ENCODE data around the gene ENTPD7.
"Not testable (repeated sequence)": the region's sequence is repeated elsewhere in the genome, so short reads cannot be mapped to it uniquely, and the experiment has no call there.

Gene ENTPD7

GRCh38 chr10:99685597-99685967 is 26.3 kb downstream of the ENTPD7 start:
- DNase-seq (ENCODE audit: low read depth, low spot score) = no peak

DNA sequence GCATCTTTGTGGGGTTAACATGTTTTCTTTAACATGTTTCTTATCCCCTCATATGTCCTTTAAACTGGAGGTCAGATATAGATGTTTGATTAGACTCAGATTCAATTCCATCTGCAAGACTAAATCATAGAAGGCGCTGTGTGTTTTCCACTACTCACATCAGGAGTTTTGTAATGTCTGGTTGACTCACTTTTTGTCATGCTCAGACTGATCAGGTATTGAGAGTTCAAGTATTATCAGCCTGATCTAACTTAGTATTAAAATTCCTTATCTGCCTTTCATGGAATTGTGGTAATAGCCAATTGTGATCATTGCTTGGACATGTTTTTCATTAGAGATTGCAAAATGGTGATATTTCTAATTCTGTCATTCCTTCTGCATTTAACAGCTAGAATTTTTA is 30.2 kb downstream of the ENTPD7 start:
- DNase-seq (ENCODE audit: low read depth, low spot score) = no peak

DNA sequence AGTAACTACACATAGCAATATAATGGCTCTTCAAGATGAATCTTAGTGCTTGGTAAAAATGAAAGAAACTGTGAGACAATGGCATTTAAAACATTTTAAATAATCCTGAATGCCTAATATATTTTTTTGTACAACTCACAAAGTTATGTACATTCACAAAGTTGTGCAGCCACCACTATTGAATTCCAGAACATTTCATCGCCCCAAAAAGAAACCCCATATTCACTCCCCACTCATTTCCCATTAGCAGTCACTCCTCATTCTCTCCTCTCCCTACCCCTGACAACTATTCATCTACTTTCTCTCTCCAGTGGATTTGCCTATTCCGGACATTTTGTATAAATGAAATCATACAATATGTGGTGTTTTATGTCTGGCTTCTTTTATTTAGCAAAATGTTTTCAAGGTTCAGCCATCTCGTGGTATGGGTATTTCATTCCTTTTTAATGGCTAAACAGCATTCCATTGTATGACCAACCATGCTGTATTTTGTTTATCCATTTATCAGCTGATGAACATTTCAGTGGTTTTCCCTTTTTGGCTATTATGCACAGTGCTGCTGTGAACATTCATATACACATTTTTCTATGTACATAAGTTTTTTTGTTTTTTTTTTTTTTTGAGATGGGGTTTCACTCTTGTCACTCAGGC is 34.7 kb downstream of the ENTPD7 start:
- no peak for DNase-seq (ENCODE audit: low read depth, low spot score)

GRCh38 chr10:99695761-99696160 is 36.5 kb downstream of the ENTPD7 start:
- DNase-seq (ENCODE audit: low read depth, low spot score) = no peak

GRCh38 chr10:99698504-99699080 is 39.3 kb downstream of the ENTPD7 start:
- DNase-seq (ENCODE audit: low read depth, low spot score) = no peak

DNA sequence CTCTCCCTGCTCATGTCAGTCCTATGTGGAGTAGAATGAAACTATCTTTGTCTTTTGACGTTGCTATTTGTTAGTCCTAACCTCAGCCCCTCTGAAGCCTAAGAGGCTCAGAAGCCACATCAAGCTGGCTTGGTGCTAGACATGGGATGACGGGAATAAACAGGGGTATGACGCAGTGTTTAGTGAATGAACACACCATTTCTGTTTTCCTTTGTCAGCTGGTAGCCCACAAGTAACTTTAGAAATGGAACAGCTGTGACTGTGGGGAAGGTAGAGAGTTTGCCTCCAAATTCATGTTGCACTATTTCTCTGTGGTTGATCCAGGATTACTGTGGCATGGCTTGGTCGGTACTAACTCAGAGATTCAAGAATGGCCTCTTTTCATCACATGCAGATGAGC is 41.3 kb downstream of the ENTPD7 start:
- no peak for DNase-seq (ENCODE audit: low read depth, low spot score)

GRCh38 chr10:99708428-99709012 is 49.2 kb downstream of the ENTPD7 start:
- no peak for DNase-seq (ENCODE audit: low read depth, low spot score)

GRCh38 chr10:99709480-99710229 is 50.3 kb downstream of the ENTPD7 start:
- no peak for DNase-seq (ENCODE audit: low read depth, low spot score)

DNA sequence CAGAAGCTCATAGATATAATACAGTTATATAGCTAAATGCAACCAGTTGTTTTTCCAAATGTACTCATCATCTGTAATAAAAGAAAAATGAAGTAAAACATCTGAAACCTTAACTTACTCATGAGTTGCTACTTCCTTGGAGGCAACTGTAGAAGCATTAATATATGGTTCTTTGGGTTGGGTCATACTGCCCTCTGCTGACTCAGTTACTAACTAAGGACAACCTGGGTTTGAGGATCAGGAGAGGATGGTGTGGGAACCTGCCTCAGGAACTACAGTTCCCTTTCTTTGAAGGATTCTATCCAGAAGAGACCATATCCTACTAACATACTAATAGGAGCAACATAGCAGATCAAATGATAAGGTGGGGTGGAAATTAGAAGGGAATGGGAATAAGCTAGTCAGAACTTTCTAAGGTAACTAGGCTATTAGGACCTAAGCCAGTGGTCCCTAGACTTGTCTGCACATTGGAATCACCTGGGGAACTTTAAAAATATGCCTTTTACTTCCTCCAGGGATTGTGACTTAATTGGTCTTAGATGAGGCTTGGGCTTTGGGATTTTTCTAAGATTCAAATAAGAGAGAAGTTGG is 51.9 kb downstream of the ENTPD7 start:
- DNase-seq (ENCODE audit: low read depth, low spot score) = peak; percentile 4

GRCh38 chr10:99714446-99714845 is 55.1 kb downstream of the ENTPD7 start:
- DNase-seq (ENCODE audit: low read depth, low spot score) = no peak

DNA sequence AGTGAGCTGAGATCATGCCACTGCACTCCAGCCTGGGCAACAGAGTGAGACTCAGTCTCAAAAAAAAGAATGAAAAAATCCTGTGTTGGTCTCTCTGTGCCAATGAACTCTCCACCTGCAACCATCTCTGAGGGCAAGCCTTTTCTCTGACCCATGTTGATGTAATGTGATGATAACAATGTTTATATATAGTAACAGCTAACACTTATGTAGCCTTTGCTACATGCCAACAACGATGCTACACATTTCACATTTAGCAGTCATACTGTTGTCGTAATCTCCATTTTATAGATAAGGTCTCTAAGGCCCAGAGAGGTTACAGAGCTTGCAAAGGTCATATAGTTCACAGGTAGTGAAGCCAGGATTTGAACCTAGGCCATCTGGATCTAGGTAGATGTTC is 61.1 kb downstream of the ENTPD7 start:
- no peak for DNase-seq (ENCODE audit: low read depth, low spot score)

GRCh38 chr10:99730026-99730425 is 70.7 kb downstream of the ENTPD7 start:
- DNase-seq (ENCODE audit: low read depth, low spot score) = no peak

- no peak for DNase-seq (ENCODE audit: low read depth, low spot score)
Observed at GRCh38 chr10:99731306-99732032, 72.2 kb downstream of the ENTPD7 start.

- DNase-seq (ENCODE audit: low read depth, low spot score) = peak; percentile 85
Observed at GRCh38 chr10:99732033-99732842, 72.9 kb downstream of the ENTPD7 start, which contains the start of the genes COX15 and CUTC. COX15 (minus strand) TSS chr10:99732127; CDS start chr10:99732049, 78 bp downstream. CUTC (plus strand) TSS chr10:99732234; CDS start chr10:99732349, 115 bp downstream.

- no peak for DNase-seq (ENCODE audit: low read depth, low spot score)
Observed at GRCh38 chr10:99733366-99733765, 74.1 kb downstream of the ENTPD7 start.

DNA sequence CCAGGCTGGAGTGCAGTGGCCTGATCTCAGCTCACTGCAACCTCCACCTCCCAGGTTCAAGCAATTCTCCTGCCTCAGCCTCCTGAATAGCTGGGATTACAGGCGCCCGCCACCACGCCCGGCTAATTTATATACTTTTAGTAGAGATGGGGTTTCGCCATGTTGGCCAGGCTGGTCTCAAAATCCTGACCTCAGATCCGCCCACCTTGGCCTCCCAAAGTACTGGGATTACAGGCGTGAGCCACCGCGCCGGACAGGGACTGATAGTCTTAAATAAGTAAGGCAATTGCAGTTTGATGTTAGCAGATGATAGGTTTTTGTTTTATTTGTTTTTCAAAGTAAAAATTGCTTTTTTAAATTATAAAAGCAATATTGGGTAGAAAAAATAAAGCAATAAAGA is 74.8 kb downstream of the ENTPD7 start:
- not testable (repeated sequence) for DNase-seq (ENCODE audit: low read depth, low spot score)

DNA sequence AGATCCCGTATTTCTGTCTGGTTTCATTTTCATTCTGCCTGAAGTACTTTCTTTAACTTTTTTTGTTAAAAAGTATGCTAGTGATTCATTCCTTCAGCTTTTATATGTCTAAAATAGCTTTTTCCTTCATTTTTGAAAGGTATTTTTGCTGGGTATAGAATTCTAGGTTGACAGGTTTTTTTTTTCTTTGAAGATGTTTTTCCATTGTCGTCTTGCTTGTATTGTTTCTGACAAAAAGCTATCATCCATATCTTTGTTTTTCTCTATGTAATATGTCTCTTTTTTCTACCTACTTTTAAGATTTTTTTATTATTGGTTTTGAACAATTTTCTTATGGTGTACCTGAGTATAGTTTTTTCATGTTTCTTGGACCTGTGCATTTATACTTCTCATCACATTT is 81.0 kb downstream of the ENTPD7 start:
- no peak for DNase-seq (ENCODE audit: low read depth, low spot score)

DNA sequence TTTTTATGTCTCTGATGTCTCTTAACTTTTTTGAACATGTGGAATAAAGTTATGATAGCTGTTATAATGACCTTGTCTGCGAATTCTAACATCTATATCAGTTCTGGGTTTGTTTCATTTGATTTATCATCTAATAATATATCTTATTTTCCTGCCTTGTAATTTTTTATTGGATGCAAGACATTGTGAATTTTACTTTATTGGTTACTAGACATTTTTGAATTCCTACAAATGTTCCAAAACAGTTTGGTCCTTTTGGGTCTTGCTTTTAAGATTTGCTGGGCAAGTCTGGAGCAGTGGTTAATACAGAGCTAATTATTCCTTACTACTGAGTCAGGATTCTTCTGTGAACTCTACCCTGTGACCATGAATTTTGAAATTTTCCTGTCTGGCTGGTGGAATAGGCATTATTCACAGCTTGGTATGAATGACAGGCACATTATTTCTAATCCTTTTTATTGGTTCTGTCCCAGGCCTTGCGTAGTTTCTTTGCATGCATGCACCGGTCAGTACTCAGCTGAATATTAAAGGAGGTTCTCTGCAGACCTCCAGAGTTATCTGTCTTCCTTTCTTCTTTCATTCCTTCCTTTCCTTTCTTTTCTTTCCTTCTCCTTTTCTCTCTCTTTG is 81.7 kb downstream of the ENTPD7 start:
- DNase-seq (ENCODE audit: low read depth, low spot score) = no peak

DNA sequence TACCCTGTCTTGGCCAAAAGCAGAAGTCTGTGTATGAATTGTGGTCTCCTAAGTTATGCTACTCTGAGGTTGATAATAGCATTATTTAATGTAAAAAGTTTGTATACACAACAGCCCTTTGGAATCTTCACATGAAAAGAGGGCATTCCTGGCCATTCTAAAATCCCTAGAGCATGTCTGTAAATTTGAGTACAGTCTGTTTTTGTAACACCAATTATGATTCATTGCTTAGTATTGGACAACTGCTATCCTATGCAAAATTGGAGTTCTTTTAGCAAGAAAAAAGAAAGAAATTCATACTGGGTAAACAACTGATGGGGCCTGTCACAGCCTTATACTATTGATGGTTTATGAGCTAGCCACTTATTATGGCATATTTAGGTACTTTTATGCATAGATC is 82.9 kb downstream of the ENTPD7 start:
- DNase-seq (ENCODE audit: low read depth, low spot score) = no peak

- DNase-seq (ENCODE audit: low read depth, low spot score) = no peak
Observed at GRCh38 chr10:99742701-99743100, 83.4 kb downstream of the ENTPD7 start.

All from activated naive CD8-positive, alpha-beta T cell treated with anti-CD3 and anti-CD28 coated beads, Interleukin-2, amount 50 U/mL, for 16 hours (primary cell).